GM20000 (cell line): ENCODE measurements around the gene STXBP1.

ENCODE experiments used
- DNase-seq: peaks from one replicate; pipeline ENCODE4 v3.0.0; 2012; ENCODE audit warnings: low spot score
- TF ChIP-seq, protein P1 (sequence below): IDR thresholded peaks from 2 replicates; pipeline ENCODE4 v1.5.1; 2012; ENCODE audit warnings: mild to moderate bottlenecking, control low read depth; ENCODE audit errors: extremely low read depth, missing control alignments

The STXBP1 gene

DNA sequence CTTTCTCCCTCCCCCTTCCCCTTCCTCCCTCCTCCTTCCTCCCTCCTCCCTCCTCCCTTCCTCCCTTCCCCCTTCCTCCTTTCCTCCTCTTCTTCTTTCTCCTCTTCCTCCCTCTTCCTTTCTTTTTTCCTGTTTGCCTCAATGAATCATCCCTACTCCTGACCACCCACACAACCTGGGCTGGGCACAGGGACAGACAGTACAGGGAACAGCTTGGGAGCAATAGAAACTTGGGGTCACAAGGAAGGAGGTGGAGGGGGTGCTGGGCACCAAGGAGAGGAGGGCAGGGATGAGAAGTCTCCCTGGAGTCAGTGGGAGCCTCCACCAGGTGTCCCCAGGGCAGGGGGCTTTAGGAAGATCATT lies 108.8 kb downstream of the STXBP1 start:
- DNase-seq, result no peak
- TF ChIP-seq, protein P1, sequence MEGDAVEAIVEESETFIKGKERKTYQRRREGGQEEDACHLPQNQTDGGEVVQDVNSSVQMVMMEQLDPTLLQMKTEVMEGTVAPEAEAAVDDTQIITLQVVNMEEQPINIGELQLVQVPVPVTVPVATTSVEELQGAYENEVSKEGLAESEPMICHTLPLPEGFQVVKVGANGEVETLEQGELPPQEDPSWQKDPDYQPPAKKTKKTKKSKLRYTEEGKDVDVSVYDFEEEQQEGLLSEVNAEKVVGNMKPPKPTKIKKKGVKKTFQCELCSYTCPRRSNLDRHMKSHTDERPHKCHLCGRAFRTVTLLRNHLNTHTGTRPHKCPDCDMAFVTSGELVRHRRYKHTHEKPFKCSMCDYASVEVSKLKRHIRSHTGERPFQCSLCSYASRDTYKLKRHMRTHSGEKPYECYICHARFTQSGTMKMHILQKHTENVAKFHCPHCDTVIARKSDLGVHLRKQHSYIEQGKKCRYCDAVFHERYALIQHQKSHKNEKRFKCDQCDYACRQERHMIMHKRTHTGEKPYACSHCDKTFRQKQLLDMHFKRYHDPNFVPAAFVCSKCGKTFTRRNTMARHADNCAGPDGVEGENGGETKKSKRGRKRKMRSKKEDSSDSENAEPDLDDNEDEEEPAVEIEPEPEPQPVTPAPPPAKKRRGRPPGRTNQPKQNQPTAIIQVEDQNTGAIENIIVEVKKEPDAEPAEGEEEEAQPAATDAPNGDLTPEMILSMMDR, result no peak

GRCh38 chr9:127721391-127721821 lies 109.3 kb downstream of the STXBP1 start:
- TF ChIP-seq, protein P1, result no peak
- no peak for DNase-seq

- DNase-seq, result no peak
- TF ChIP-seq, protein P1, result no peak
Measured at GRCh38 chr9:127722055-127722745, 110.1 kb downstream of the STXBP1 start.

- DNase-seq, result no peak
- TF ChIP-seq, protein P1, result no peak
Measured at GRCh38 chr9:127723013-127723412, 110.9 kb downstream of the STXBP1 start.

GRCh38 chr9:127723444-127723843 lies 111.4 kb downstream of the STXBP1 start:
- no peak for DNase-seq
- TF ChIP-seq, protein P1, result no peak

DNA sequence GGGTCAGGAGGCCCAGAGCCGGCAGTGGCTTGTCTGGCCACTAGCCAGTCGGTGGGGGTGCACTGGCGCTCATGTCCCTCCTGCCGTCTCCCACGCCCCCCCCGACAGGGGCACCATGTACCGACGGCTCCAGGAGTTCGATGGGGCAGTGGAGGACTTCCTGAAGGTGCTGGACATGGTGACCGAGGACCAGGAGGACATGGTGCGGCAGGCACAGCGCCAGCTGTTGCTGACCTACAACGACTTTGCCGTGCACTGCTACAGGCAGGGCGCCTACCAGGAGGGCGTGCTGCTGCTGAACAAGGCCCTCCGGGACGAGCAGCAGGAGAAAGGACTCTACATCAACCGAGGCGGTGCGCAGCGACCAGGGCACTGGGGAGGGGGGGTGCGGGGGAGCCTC lies 111.9 kb downstream of the STXBP1 start:
- DNase-seq, result no peak
- TF ChIP-seq, protein P1, result no peak

- no peak for DNase-seq
- TF ChIP-seq, protein P1, result no peak
Measured at GRCh38 chr9:127726871-127727270, 114.8 kb downstream of the STXBP1 start.
